ENCODE data around the gene TAAR6. TPM values are rescaled to one million over a fixed set of nuclear protein-coding genes. Genes with fewer than 3 reads are reported as not detected.

TAAR6 gene
- polyA plus RNA-seq, 2 of the 4 experiments (the other 2 are of a cell fraction) = not detected

GRCh38 chr6:132537145-132537544, 33.0 kb upstream of the TAAR6 start:
- Histone ChIP-seq H3K4me2 (no peak overlapping the region), H3K9me3 (no peaks in the 10 kb centered on the region), H3K27ac (no peak overlapping the region), H3K4me1 (no peaks in the 10 kb centered on the region), H3K4me3 (no peak overlapping the region)
- FAIRE-seq = no peak
- no peak for TF ChIP-seq BHLHE40 (IDR thresholded peaks at IDR 0.05; ENCODE audit: low read depth, low read length)
- no peak for TF ChIP-seq E2F6 (IDR thresholded peaks at IDR 0.05; ENCODE audit: borderline replicate concordance, low read depth)
- WGBS (ENCODE audit: missing lambda C conversion rate) = 51% methylated on average over 3 of the region's 3 CpGs
- ChIA-PET CTCF (interaction anchor here (0.9 kb wide), 1 partner anchor 261 kb away, joined by 3 read pairs; the partner anchor contains the start of gene SLC18B1), POLR2A (no interaction called here)
- no peak for DNase-seq (ENCODE audit: low read depth in 1 of 2, low spot score in 1 of 2)
- ATAC-seq = no peak

- no peak for FAIRE-seq
- Histone ChIP-seq H3K4me1 (no peaks in the 10 kb centered on the region), H3K27ac (no peak within 1 kb of the TSS), H3K4me3 (no peak within 1 kb of the TSS), H3K9me3 (no peaks in the 10 kb centered on the region), H3K4me2 (no peak within 1 kb of the TSS)
- 56% methylated on average over 4 of the region's 4 CpGs for WGBS (ENCODE audit: missing lambda C conversion rate)
- ChIA-PET POLR2A (no interaction called here), CTCF (no interaction called here)
- DNase-seq (ENCODE audit: low read depth in 1 of 2, low spot score in 1 of 2) = no peak
- no peak for ATAC-seq
- TF ChIP-seq RFX5 (IDR thresholded peaks at IDR 0.05) = no peak
- TF ChIP-seq HDAC2 (IDR thresholded peaks at IDR 0.05) = no peak
- no peak for TF ChIP-seq EHF (CRISPR knock-in tag; IDR thresholded peaks at IDR 0.05)
- no peak for TF ChIP-seq MAFK (IDR thresholded peaks at IDR 0.05; ENCODE audit: partially characterized antibody)
- TF ChIP-seq MAX (IDR thresholded peaks at IDR 0.05) = no peak
- no peak for TF ChIP-seq CBX8 (IDR thresholded peaks at IDR 0.05)
- no peak for TF ChIP-seq FOSL2 (IDR thresholded peaks at IDR 0.05)
- no peak for TF ChIP-seq FOSL2 (CRISPR knock-in tag; IDR thresholded peaks at IDR 0.05)
- TF ChIP-seq JUNB (IDR thresholded peaks at IDR 0.05) = no peak
- TF ChIP-seq ZC3H11A (IDR thresholded peaks at IDR 0.05) = no peak
- no peak for TF ChIP-seq SREBF2 (IDR thresholded peaks at IDR 0.05)
- TF ChIP-seq CTCF (IDR thresholded peaks at IDR 0.05) = no peak
- TF ChIP-seq MAZ (IDR thresholded peaks at IDR 0.05; ENCODE audit: borderline replicate concordance, low read depth, low read length) = no peak
- TF ChIP-seq REST (IDR thresholded peaks at IDR 0.05) = no peak
These were observed 32.1 kb upstream of the TAAR6 start, which contains the start of gene TAAR9 for GRCh38 chr6:132537977-132538376. TSS of gene TAAR9 (plus strand) at chr6:132538277. CDS start at chr6:132538290, 13 bp downstream.

GRCh38 chr6:132544826-132545225, 25.3 kb upstream of the TAAR6 start:
- Histone ChIP-seq H3K4me1 (no peaks in the 10 kb centered on the region), H3K9me3 (no peaks in the 10 kb centered on the region), H3K27ac (no peak overlapping the region), H3K4me3 (no peak overlapping the region), H3K4me2 (no peak overlapping the region)
- ATAC-seq (no peak), DNase-seq (ENCODE audit: low read depth in 1 of 2, low spot score in 1 of 2) (no peak), FAIRE-seq (no peak)
- CTCF ChIA-PET = interaction anchor here (0.6 kb wide), 1 partner anchor 917 kb away, joined by 4 read pairs; no protein-coding TSS in a partner anchor
- TF ChIP-seq RCOR1 (IDR thresholded peaks at IDR 0.05; ENCODE audit: low read depth, low read length) (no peak), MAFK (IDR thresholded peaks at IDR 0.05; ENCODE audit: partially characterized antibody) (peak; percentile 41)
- POLR2A ChIA-PET = no interaction called here
